Activated CD4-positive, CD25-positive, alpha-beta regulatory T cell treated with anti-CD3 and anti-CD28 coated beads, Interleukin-2, amount 50 U/mL, for 24 hours (primary cell): ENCODE data around the gene RBM28.

Source experiments
- ATAC-seq, 2 donors: fragments of 150-1000 bp; cut with Tn5 transposase; one replicate each; pipeline ENCODE4 v1.10.0; 2021; ENCODE audit warnings: mild to moderate bottlenecking in 1 of 2, moderate library complexity in 1 of 2

RBM28 gene

DNA sequence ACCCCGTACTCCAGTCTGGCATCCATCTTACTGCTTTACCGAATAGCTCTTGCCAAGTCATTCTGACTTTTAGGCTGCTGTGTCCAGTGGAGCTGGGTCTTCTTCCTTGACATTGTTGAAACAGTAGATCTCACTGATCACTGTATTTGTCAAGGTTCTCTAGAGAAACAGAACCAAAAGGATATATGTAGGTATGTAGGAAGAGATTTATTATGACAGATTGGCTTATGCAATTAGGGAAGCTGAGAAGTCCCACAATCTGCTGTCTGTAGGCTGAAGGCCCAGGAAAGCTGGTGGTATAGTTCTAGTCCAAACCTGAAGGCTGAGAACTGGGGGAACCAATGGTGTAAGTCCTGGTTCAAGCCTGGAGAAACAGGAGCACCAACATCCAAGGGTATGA lies 29.9 kb upstream of the RBM28 start:
- ATAC-seq, result no peak

GRCh38 chr7:128370491-128370890 lies 26.8 kb upstream of the RBM28 start:
- no peak for ATAC-seq

DNA sequence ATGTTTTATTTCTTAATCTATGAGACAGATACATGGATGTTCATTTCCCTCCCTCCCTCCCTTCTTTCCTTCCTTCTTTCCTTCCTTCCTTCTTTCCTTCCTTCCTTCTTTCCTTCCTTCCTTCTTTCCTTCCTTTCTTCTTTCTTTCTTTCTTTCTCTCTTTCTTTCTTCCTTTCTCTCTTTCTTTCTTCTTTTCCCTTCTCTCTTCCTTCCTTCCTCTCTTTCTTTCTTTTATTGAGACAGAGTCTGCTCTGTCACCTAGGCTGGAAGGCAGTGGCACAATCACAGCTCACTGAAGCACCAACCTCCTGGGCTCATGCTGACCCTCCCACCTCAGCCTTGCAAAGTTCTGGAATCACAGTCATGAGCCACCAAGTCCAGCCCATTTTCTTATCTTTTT lies 23.3 kb upstream of the RBM28 start:
- no peak for ATAC-seq

- ATAC-seq, result no peak
Measured at GRCh38 chr7:128366300-128366699, 22.6 kb upstream of the RBM28 start.

DNA sequence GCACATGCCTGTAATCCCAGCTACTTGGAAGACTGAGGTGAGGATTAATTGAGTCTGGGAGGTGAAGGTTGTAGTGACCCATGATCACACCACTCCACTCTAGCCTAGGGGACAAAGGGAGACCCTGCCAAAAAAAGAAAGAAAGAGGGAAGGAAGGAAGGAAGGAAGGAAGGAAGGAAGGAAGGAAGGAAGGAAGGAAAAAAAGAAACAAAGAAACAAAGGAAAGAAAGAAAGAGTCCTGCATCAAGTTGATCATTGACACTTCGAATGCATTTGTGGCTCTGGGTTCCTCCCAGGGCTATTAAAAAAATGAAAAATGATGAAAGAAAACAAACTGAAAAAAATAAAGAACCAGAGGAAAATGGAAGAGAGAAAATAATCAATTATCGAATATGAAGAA lies 21.7 kb upstream of the RBM28 start:
- no peak for ATAC-seq

DNA sequence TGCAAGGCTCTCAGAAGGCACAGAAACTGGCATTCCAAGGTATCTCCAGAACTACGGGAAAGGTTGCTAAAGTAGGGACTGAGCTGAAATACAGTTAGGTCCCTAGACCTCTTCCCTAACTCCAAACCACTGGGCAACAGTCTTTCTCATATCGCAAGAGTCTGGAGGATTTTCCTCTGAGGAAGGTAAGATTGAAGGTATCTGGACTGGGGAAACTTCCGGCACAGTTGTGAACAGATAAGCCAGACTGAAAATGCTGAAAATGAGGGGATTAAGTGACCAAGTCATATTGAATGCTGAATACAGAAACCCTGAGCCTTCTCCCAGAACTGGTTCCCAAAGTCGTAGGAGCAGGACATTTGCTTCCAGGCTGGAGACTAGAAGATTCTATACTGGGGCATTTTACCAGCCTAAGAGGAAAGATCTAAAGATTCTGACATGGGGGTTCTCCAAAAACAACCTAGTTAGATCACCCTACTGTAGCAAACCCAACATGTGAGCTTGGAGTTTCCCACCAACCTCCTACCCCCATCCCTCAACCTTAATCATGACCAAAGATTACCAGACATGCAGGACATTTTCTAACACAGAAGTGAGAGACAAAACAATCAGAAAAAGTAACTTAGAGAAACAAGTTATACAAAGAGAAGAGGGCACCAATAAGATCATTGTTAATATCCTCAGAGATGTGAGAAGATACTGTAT lies 20.6 kb upstream of the RBM28 start:
- ATAC-seq, result no peak

GRCh38 chr7:128363261-128363721 lies 19.6 kb upstream of the RBM28 start:
- no peak for ATAC-seq

DNA sequence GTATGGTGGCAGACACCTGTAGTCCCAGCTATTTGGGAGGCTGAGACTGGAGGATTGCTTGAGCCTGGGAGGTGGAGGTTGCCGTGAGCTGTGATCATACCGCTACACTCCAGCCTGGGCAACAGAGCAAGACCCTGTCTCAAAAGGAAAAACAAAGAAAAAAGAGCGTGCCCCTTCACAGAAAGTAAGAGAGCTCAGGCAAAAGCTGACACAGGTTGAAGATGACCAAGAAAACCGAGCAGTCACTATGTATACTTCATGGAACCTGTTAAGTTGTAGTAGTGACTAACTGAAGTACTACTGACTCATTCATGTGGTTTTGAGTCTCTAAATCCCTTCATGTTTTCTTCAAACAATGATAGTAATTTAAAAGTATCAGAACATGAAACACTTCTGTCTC lies 19.0 kb upstream of the RBM28 start:
- ATAC-seq, result peak; percentile 88

GRCh38 chr7:128361411-128362379 lies 18.0 kb upstream of the RBM28 start, which contains the start of gene PRRT4:
PRRT4 (minus strand) TSS chr7:128361690.
- ATAC-seq, result peak; percentile 35 to 50

GRCh38 chr7:128360359-128360678 lies 16.6 kb upstream of the RBM28 start:
- ATAC-seq, result no peak

GRCh38 chr7:128359939-128360338 lies 16.2 kb upstream of the RBM28 start:
- no peak for ATAC-seq

- no peak for ATAC-seq
Measured at GRCh38 chr7:128359336-128359735, 15.6 kb upstream of the RBM28 start.

DNA sequence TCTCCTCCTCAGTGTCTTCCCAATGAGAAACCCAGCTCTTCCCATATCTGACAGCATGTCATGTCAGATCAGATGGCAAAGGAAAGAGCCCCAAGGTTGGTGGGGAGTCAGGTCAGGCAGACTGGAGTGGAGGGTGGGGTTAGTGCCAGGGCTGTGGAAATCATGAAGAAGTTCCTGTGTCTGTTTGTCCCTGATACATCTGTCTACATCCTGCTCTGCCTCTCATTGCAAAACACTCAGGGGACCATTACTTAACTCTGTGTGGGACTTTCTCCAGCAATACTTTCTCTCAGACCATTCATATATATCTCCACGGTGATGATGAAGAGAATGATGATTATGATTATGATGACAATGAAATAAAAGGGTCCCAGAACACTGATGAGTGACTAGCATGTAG lies 14.5 kb upstream of the RBM28 start:
- no peak for ATAC-seq

GRCh38 chr7:128357217-128357613 lies 13.5 kb upstream of the RBM28 start:
- ATAC-seq, result no peak

DNA sequence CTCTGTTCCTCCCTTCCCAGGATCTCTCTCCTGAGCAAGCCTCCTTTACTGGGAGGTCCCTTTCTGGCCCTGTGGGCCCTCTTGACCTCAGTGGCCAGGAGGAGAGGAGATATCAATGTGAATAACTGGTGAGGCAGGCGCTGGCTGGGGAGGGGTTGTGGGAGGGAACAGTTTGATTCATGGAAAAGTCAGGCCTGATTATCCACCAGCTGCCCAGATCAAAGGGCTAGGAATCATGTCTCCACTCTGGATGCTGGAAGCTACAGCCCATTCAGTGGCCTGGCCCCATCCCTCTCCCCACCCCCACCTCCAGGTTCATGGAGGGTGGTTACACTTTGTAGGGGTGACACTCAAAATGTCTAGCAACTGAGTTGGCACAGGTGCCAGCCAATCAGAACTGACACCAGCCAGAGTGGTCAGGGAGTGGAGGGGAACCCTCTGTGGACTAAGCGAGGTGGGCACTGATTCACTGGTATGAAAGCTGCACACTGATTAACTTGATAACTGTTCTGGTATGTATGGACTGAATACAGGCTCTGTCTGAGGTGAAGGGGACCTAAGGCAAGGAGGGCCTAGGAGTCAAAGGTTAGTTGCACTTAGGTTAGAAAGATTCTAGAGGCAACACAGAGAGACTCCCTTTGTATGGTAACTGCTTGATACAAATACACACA lies 13.0 kb upstream of the RBM28 start:
- ATAC-seq, result no peak

- no peak for ATAC-seq
Measured at GRCh38 chr7:128353610-128354009, 9.9 kb upstream of the RBM28 start.

DNA sequence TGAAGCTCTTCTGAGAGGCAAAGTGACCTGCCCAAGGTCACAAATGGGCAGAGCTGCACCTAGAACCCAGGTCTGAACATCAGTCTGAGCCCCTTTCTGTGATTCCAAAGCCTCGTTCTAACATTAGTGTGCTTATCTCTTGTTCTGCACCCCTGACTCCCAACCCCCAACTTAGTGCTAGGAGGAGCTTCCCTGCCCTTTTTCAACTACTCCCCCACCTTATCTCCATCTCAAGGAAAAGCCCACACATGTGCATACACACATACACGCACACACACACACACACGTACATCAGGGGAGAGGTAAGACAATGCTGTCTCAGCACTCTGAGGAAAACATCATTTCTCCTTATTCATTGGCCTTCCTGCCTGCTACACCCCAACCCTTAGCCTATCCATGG lies 9.5 kb upstream of the RBM28 start:
- ATAC-seq, result no peak

GRCh38 chr7:128352636-128353035 lies 8.9 kb upstream of the RBM28 start:
- ATAC-seq, result no peak

- ATAC-seq, result peak; percentile 37
Measured at GRCh38 chr7:128352153-128352537, 8.4 kb upstream of the RBM28 start.

GRCh38 chr7:128351296-128352152 lies 7.8 kb upstream of the RBM28 start:
- ATAC-seq, result peak; percentile 29 to 36

DNA sequence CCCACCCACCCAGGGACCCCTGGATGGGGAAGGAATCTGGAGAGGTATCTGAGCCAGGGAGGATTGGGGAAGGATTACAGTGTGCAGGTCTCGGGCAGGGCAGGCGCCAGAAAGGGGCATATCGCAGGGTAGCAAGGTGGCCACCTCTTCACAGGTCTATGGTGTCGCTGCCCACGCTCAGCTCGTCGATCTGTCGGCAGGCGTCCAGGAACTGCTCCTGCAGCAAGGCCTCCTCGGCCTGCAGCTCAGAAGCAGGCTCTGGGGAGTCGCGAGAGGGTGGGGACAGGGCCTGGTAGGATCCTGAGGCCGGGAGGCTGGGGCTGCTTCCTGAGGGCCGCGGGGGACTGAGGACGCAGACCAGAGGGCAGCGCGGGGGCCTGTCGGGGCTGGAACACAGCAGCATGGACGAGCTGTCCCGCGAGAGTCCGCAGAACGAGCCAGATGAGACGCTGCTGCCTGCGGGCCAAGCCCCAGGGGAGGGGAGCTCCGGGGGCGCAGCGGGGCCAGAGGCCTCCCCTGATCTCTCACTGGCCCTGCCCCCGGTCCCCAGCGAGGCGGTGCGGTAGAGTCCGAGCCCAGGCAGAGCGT lies 7.1 kb upstream of the RBM28 start:
- ATAC-seq, result no peak

DNA sequence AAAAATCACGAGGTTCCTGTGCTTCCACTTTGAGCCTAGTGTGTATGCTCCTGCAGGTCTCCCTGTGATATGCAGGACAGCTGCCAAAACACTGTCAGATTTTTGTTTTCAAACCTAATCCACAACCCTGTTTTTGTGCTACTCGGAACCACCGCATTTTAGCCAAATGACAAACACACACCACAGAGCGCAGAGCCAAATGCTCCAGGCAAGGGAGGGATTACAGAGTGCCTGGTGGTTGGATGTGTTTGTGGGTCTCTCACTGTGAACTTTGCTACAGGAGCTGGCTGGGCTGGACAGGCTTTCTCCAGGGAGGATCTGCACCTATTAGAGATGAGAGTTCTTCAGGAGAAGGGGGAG lies 5.7 kb upstream of the RBM28 start:
- no peak for ATAC-seq
